SH-SY5Y (cell line): ENCODE results near the gene RPS6KA2.

Source experiments
- GATA2 ChIP-seq: IDR thresholded peaks from 2 replicates; pipeline ENCODE4 v1.6.1; 2011; ENCODE audit warnings: mild to moderate bottlenecking, low read depth, low read length
- GATA3 ChIP-seq: IDR thresholded peaks from 2 replicates; pipeline ENCODE4 v1.6.1; 2011; ENCODE audit warnings: low read depth, mild to moderate bottlenecking, low read length, moderate library complexity

- TF ChIP-seq GATA3 (no peak), GATA2 (no peak)
Measured at GRCh38 chr6:166387642-166388289, 239.3 kb downstream of the RPS6KA2 start.
